GM18907 (cell line): ENCODE data around the gene ARMH4.
"Not testable (repeated sequence)": the region's sequence is repeated elsewhere in the genome, so short reads cannot be mapped to it uniquely, and the experiment has no call there.

Experiments used
- ATAC-seq: cut with Tn5 transposase; IDR thresholded peaks from one replicate; pipeline ENCODE4 v1.9.1; 2021; ENCODE audit warnings: mild to moderate bottlenecking, moderate library complexity; ENCODE audit not compliant: unreplicated experiment

The ARMH4 gene

GRCh38 chr14:58145936-58146335, 6.1 kb downstream of the ARMH4 start:
- no peak for ATAC-seq

GRCh38 chr14:58143106-58143505, 8.9 kb downstream of the ARMH4 start:
- no peak for ATAC-seq

- no peak for ATAC-seq
Observed at GRCh38 chr14:58141893-58142292, 10.1 kb downstream of the ARMH4 start.

GRCh38 chr14:58138714-58139482, 13.1 kb downstream of the ARMH4 start:
- peak; percentile 13 for ATAC-seq

DNA sequence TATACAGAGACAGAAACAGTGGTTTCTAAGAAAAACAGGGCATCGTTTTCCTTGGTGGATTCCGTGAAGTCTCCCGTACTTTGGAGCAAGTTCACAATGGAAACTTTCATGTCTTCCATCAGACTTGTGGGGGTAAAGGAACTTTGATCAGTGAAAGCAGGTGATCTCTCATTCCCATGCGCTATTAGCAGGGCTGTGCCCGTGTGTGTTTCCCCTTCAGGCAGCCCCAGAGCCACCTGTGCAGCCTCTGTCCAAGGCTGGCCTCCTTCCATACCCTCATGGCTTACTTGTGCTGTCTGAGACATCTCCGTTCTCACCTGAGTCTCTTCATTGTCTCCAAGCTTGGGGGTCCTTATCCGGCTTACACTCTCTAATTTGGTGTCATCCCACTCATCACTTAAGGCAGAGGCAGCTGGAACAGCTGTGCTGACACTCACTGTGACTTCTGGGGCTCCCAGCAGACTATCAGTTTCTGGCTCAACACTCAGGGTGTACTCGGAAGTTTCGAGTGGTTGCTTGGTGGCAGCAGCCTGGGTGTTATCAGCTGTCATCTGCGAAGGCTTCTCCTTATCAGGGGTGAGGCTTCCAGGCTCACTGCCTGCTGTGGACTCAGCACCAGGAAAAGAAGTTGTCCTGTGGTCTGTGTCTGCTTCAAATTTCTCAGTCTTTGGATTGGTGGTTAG, 13.8 kb downstream of the ARMH4 start:
- ATAC-seq: peak; percentile 57

DNA sequence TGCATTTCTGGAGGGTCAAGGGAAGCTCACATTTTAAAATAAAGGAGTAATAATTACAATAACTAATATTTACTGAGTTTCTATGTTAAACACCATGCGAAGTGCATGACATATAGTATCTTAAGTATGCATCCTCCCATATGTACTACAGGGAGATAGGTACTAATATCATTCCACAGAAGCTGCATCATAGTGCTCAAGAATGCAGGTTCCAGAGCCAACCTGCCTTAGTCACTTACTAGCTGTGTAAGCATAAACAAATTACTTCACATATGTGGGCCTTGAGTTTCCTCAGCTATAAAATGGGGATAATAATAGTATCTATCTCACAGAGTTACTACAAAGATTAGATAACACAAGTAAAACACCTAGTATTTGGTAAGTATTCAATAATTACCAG, 18.3 kb downstream of the ARMH4 start:
- ATAC-seq: no peak

GRCh38 chr14:58131386-58131785, 20.6 kb downstream of the ARMH4 start:
- ATAC-seq: no peak

- ATAC-seq: no peak
Observed at GRCh38 chr14:58130116-58130782, 21.8 kb downstream of the ARMH4 start.

GRCh38 chr14:58129208-58129607, 22.8 kb downstream of the ARMH4 start:
- ATAC-seq: no peak

GRCh38 chr14:58128416-58128815, 23.6 kb downstream of the ARMH4 start:
- ATAC-seq: no peak

DNA sequence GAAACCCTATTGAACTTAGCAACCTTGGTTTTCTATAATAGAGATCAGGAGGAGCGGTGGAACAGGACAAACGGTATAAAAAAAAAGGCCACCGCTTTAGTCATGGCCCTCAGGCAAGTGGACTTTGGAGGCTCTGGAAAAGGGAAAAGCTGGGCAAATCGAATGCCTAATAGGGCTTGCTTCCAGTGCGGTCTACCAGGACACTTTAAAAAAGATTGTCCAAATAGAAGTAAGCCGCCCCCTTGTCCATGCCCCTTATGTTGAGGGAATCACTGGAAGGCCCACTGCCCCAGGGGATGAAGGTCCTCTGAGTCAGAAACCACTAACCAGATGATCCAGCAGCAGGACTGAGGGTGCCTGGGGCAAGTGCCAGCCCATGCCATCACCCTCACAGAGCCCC, 29.5 kb downstream of the ARMH4 start:
- not testable (repeated sequence) for ATAC-seq

DNA sequence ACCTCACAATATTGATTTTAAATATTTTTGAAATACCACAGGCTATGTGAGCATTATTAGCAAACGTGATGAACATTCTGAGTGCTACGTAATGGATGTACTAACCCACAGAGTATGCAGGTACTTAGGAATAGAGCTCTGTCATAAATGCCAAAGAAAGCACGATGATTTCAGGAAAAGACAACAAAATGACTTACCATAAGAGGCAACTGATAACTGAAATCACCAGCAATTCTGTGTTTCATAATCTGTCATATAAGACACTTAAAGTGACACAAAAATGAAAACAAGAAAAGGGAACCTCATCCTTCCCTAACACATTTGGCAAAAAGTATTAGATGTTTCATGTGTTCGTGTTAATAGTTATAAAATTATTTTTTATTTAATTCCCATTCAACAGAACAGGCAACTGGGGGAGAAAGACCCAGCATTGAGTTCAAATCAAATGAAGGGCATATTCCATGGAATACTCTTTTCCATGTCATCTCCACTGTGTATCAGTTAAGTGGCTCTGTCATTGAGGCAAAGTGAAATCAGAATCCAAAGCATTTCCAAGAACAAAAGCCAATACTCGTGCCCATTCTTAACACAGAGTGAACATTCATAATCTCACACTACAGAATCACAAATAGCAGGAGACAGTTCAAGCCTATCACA, 30.4 kb downstream of the ARMH4 start:
- ATAC-seq: no peak

DNA sequence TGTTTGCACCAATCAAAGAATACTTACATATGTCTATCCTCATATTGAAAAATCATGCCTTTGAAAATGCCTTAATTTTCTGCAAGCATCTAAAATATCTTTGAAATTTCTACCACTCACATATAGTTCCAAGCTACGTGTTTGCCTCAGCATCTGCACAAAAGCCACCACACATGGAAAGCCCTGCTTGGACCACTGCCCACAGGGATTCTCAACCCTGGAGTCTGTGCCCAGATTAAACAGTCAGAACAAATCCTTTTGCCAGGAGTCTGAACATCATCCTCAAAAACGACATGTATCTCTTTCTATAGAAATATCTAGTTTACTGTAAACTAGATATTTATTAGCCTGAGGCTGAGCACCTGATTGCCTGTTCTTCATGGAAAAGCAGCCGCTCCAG, 32.6 kb downstream of the ARMH4 start:
- no peak for ATAC-seq

- ATAC-seq: no peak
Observed at GRCh38 chr14:58118097-58118815, 33.8 kb downstream of the ARMH4 start.

DNA sequence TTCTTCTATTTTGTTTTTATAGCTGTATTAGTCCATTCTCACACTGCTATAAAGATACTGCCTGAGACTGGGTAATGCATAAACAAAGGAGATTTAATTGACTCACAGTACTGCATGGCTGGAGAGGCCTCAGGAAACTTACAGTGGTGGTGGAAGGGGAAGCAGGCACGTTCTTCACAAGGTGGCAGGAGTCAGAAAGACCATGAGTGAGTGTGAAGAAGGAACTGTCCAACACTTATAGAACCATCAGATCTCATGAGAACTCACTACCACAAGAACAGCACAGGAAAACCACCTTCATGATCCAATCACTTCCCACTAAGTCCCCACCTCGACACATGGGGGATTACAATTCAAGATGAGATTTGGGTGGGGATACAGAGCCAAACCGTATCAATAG, 42.3 kb downstream of the ARMH4 start:
- ATAC-seq: no peak

- no peak for ATAC-seq
Observed at GRCh38 chr14:58108717-58109116, 43.3 kb downstream of the ARMH4 start.

GRCh38 chr14:58107947-58108552, 44.0 kb downstream of the ARMH4 start:
- no peak for ATAC-seq

- no peak for ATAC-seq
Observed at GRCh38 chr14:58107041-58107440, 45.0 kb downstream of the ARMH4 start.

GRCh38 chr14:58106446-58106845, 45.6 kb downstream of the ARMH4 start:
- no peak for ATAC-seq

GRCh38 chr14:58104808-58105207, 47.2 kb downstream of the ARMH4 start:
- ATAC-seq: no peak
